ENCODE measurements around the gene FHL1. TPM values are rescaled to one million over a fixed set of nuclear protein-coding genes. Genes with fewer than 3 reads are reported as not detected.

Gene FHL1
- total and polyA plus RNA-seq, 4 donors = 8.8 to 20.2 (median 15.0) TPM

GRCh38 chrX:136209751-136210150, 62.4 kb downstream of the FHL1 start:
- H3K27me3 ChIP-seq (ENCODE audit: control insufficient read depth in 4 of 4, insufficient read depth in 4 of 4, low read length in 3 of 4) = no peaks in the 10 kb centered on the region
- H3K27ac ChIP-seq (ENCODE audit: low read depth in 1 of 2, low read length in 2 of 2) = no peak overlapping the region
- H3K4me3 ChIP-seq (ENCODE audit: low read depth in 1 of 3, low read length in 3 of 3) = no peak overlapping the region
- H3K36me3 ChIP-seq (ENCODE audit: control insufficient read depth in 4 of 4, insufficient read depth in 3 of 4, low read depth in 1 of 4, low read length in 3 of 4) = no peaks in the 10 kb centered on the region
- WGBS = 60% methylated on average over 9 of the region's 9 CpGs
- H3K9ac ChIP-seq (ENCODE audit: low read depth in 1 of 2, low read length in 2 of 2) = no peak overlapping the region
- H3K9me3 ChIP-seq (ENCODE audit: control insufficient read depth in 4 of 4, low read length in 3 of 4) = no peaks in the 10 kb centered on the region
- no peak for TF ChIP-seq JUND (IDR thresholded peaks at IDR 0.05)
- no peaks in the 10 kb centered on the region for H3K4me1 ChIP-seq (ENCODE audit: control insufficient read depth in 4 of 4, insufficient read depth in 4 of 4, low read length in 3 of 4)
- no peak for DNase-seq (ENCODE audit: low spot score)

- H3K27ac ChIP-seq (ENCODE audit: low read depth in 1 of 2, low read length in 2 of 2) = no peak overlapping the region
- 64% methylated on average over 7 of the region's 7 CpGs for WGBS
- H3K4me3 ChIP-seq (ENCODE audit: low read depth in 1 of 3, low read length in 3 of 3) = no peak overlapping the region
- no peak for DNase-seq (ENCODE audit: low spot score)
- H3K27me3 ChIP-seq (ENCODE audit: control insufficient read depth in 4 of 4, insufficient read depth in 4 of 4, low read length in 3 of 4) = no peaks in the 10 kb centered on the region
- TF ChIP-seq TAF1 (conservative IDR thresholded peaks at IDR 0.05) = no peak
- no peak for TF ChIP-seq EGR1 (IDR thresholded peaks at IDR 0.05; ENCODE audit: low read depth in 2 of 2)
- no peak for TF ChIP-seq RXRA (IDR thresholded peaks at IDR 0.05)
- no peak for TF ChIP-seq NR2F2 (IDR thresholded peaks at IDR 0.05)
- no peak for TF ChIP-seq SP1 (IDR thresholded peaks at IDR 0.05)
- no peak for TF ChIP-seq FOXA1 (IDR thresholded peaks at IDR 0.05)
- TF ChIP-seq MAX (IDR thresholded peaks at IDR 0.05) = no peak
- no peak for TF ChIP-seq JUND (IDR thresholded peaks at IDR 0.05)
- no peak for TF ChIP-seq HNF4G (IDR thresholded peaks at IDR 0.05)
- TF ChIP-seq ATF3 (IDR thresholded peaks at IDR 0.05) = no peak
- TF ChIP-seq GABPA (IDR thresholded peaks at IDR 0.05 in 1 of 2, conservative IDR thresholded peaks at IDR 0.05 in 1 of 2) = no peak
- TF ChIP-seq CTCF (IDR thresholded peaks at IDR 0.05; ENCODE audit: low read depth, low read length, missing input control) = no peak
- TF ChIP-seq ZBTB33 (IDR thresholded peaks at IDR 0.05) = no peak
- H3K9me3 ChIP-seq (ENCODE audit: control insufficient read depth in 4 of 4, low read length in 3 of 4) = no peaks in the 10 kb centered on the region
- no peaks in the 10 kb centered on the region for H3K36me3 ChIP-seq (ENCODE audit: control insufficient read depth in 4 of 4, insufficient read depth in 3 of 4, low read depth in 1 of 4, low read length in 3 of 4)
- H3K4me1 ChIP-seq (ENCODE audit: control insufficient read depth in 4 of 4, insufficient read depth in 4 of 4, low read length in 3 of 4) = no peaks in the 10 kb centered on the region
- no peak overlapping the region for H3K9ac ChIP-seq (ENCODE audit: low read depth in 1 of 2, low read length in 2 of 2)
Observed at GRCh38 chrX:136210243-136210642, 62.9 kb downstream of the FHL1 start.

- H3K36me3 ChIP-seq (ENCODE audit: control insufficient read depth in 4 of 4, insufficient read depth in 3 of 4, low read depth in 1 of 4, low read length in 3 of 4) = no peaks in the 10 kb centered on the region
- no peak overlapping the region for H3K4me3 ChIP-seq (ENCODE audit: low read depth in 1 of 3, low read length in 3 of 3)
- 73% methylated on average over 5 of the region's 5 CpGs for WGBS
- H3K27me3 ChIP-seq (ENCODE audit: control insufficient read depth in 4 of 4, insufficient read depth in 4 of 4, low read length in 3 of 4) = no peaks in the 10 kb centered on the region
- no peaks in the 10 kb centered on the region for H3K9me3 ChIP-seq (ENCODE audit: control insufficient read depth in 4 of 4, low read length in 3 of 4)
- H3K4me1 ChIP-seq (ENCODE audit: control insufficient read depth in 4 of 4, insufficient read depth in 4 of 4, low read length in 3 of 4) = no peaks in the 10 kb centered on the region
- H3K27ac ChIP-seq (ENCODE audit: low read depth in 1 of 2, low read length in 2 of 2) = no peak overlapping the region
- no peak for DNase-seq (ENCODE audit: low spot score)
- H3K9ac ChIP-seq (ENCODE audit: low read depth in 1 of 2, low read length in 2 of 2) = no peak overlapping the region
- TF ChIP-seq REST (IDR thresholded peaks at IDR 0.05) = no peak
- no peak for TF ChIP-seq FOXA1 (IDR thresholded peaks at IDR 0.05)
- TF ChIP-seq TAF1 (conservative IDR thresholded peaks at IDR 0.05) = no peak
- TF ChIP-seq NR2F2 (IDR thresholded peaks at IDR 0.05) = no peak
- TF ChIP-seq RXRA (IDR thresholded peaks at IDR 0.05) = no peak
- no peak for TF ChIP-seq RAD21 (IDR thresholded peaks at IDR 0.05)
- TF ChIP-seq HNF4A (conservative IDR thresholded peaks at IDR 0.05) = no peak
- no peak for TF ChIP-seq ATF3 (IDR thresholded peaks at IDR 0.05)
- no peak for TF ChIP-seq EGR1 (IDR thresholded peaks at IDR 0.05; ENCODE audit: low read depth in 2 of 2)
- no peak for TF ChIP-seq JUND (IDR thresholded peaks at IDR 0.05)
- TF ChIP-seq MAX (IDR thresholded peaks at IDR 0.05) = no peak
- TF ChIP-seq YY1 (IDR thresholded peaks at IDR 0.05) = no peak
- no peak for TF ChIP-seq SP1 (IDR thresholded peaks at IDR 0.05)
Observed at GRCh38 chrX:136210806-136211205, 63.5 kb downstream of the FHL1 start.
